22Rv1 (cell line): ENCODE results near the gene RTN4RL1.
A peak's percentile ranks its signal among the peaks of the same experiment; 100 is the strongest.

Experiments
- H3K27ac ChIP-seq: fragments of 450-650 bp; 2 replicates; pipeline ENCODE4 v1.5.1; 2017
- CTCF ChIP-seq: fragments of 450-650 bp; IDR thresholded peaks from 2 replicates; pipeline ENCODE4 v1.5.1; 2017; ENCODE audit warnings: mild to moderate bottlenecking
- ZFX ChIP-seq: fragments of 450-650 bp; IDR thresholded peaks from 2 replicates; pipeline ENCODE4 v1.6.1; 2017; ENCODE audit warnings: antibody characterized with exemption, borderline replicate concordance

The RTN4RL1 gene

DNA sequence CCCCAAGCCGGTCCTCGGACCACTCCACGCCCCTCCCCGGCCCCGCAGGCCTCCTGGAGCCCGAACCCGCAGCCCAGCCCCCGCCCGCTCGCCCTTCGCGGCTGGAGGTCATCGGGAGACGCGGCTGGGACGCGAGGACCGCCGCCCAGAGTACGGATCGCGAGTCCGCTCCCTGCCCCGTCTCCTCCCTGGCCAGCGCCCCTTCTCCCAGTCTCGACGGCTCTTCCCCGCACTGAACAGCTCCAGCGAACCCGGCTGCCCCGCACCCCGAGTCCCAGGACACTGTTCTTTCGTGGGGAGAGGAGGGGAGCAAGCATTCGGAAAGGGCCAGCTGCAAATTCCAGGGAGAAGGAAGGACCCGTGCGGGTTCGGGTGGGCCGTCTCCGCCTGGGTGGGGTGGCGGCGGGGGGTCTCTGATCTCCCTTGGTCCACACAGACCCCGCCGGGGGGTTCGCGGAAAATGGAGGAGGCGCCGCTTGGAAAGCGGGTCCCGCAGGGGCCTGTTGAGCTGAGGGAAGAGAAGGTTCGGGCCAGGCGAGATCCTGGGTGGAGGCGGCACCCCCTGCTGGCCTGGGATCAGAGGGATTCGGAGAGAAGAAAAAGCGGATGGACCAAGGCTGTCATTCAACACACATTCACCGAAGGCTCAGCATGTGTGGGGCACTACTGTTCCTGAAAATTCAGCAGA lies 632 bp upstream of the RTN4RL1 start:
- H3K27ac ChIP-seq = peak overlapping the region; percentile 58
- no peak for TF ChIP-seq ZFX
- peak; percentile 82 for TF ChIP-seq CTCF

GRCh38 chr17:2024572-2025219 lies 438 bp downstream of the RTN4RL1 start:
- peak overlapping the region; percentile 58 for H3K27ac ChIP-seq
- TF ChIP-seq ZFX (no peak), CTCF (no peak)

DNA sequence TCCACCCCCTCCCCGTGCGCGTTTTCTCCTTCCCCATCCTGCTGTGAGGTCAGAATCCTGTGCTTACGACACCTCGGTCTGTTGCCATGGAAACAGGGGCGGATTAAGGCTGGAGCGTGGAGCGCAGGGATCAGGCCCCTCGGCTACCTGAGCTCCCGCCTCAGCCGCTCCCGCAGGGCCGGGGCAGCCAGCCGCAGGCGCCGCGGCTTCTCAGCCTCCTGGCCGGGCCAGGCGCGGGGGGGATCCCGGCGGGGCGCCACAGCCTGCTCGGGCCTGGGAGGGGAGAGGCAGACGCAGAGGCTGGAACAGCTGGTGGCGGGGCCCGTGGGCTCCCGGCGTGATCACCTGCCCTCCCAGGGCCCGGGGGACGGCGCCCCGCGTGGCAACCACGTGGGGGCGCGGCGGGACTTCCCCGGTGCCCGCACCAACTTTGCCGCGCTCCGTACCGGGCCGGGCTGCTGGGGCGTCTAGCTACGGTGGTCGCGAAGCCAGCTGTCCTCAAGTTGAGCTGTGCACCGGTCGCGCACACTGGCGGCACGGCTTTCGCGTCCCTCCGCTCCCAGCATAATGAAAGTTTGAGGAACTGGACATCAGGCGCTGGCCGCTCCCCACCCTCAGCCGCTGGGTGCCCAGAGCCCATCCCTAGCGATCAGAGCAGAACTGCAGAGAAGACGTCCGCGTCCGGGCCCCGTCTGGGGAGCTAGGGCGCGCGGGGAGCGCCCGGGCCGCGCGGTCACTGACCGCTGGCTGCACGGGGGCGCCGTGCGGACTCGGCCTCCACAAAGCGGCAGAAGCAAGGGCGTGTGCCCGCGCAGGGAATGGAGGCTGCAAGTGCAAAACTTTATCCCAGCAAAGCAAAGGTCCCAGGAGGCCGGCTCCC lies 1.2 kb downstream of the RTN4RL1 start:
- peak overlapping the region; percentile 58; the same call in 1 of the 2 replicates for H3K27ac ChIP-seq
- TF ChIP-seq CTCF = peak; percentile 35
- TF ChIP-seq ZFX = no peak

- no peak overlapping the region for H3K27ac ChIP-seq
Measured at GRCh38 chr17:2023256-2023655, 1.9 kb downstream of the RTN4RL1 start.

DNA sequence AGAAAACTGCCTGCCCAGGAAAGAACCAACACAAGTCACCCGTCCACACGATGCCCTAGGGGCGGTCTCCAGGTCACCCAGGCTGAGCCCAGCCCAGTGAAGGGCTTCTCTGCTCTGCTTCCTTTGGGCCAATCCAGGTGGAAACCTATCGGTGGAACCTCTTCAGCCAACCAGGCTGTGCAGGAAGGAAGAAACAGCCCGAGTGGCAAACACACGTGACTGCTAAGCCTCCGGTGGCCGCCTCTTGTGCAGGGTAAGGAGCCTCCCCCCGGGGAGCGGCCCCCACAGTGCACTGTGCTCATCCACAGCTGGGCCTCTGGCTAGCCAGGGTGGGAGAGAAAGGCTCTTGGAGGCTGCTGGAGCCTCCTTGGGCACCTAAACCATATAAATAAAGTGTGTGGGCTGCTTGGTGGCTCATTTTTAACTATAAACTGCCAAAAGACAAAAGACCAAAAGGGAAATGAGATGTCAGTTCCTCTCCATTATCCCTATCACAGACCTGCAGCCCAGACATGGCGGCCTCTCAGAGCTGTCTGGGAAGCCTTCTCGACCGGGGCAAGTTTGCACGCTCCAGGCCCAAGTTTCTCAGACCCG lies 2.4 kb downstream of the RTN4RL1 start:
- TF ChIP-seq CTCF = no peak
- TF ChIP-seq ZFX = no peak
- H3K27ac ChIP-seq = no peak overlapping the region

More at GRCh38 chr17:2023256-2023655, 1.9 kb downstream of the RTN4RL1 start:
- TF ChIP-seq CTCF = no peak

DNA sequence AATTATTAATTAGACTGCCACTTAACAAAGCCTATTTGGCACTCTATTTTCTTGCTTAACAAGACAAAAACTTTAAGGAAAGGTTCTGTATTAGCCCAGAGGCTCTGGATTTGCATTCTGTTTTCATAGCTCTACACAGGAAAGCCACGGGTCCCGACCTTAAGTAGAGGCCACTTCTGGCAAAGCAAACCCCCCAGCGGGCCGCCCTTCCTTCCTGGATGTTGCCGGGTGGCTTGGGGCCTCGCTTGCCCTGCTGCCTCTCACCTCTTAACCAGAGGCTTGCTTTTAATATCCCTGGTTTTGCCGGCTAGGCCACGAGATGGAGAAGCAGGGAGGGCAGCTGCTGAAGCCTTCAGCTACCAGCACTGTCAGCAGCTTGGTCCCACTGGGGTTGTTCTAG lies 4.4 kb downstream of the RTN4RL1 start:
- TF ChIP-seq CTCF = no peak
- TF ChIP-seq ZFX = no peak
- no peak overlapping the region for H3K27ac ChIP-seq
